ENCODE results near the gene NCF2.

NCF2 gene

DNA sequence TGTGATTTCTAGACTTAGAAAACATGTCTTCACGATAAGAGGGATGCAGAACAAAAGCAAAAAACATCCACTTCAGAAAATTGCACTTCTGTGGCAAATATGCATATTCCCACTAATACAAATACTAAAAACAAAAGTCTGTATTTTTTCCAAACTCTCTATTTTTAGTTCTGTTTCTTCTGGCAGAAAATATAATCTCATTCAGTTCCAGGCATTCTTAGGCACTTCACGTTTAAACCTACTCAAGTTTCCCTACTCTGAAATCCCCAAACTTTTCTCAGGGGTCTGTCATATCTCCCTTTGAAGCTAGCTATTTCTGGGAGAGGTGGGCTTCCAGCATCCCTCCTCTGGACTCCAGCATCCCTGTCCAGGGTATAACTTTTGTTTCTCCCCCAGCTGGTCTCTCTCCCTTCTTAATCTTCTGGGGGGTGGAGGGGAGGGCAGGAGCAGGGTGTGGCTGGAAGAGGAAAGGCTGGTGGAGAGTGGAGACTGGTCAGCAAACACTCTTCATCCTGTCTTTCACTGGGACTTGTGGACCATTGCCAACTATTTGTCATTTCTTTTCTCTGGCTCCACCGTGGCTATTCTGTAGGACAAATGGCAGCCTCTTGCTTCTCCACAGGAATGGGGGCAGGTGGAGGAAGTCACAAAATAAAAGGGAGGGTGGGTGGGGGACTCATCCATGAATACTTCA is 19.6 kb upstream of the NCF2 start:
- TF ChIP-seq, protein P1, sequence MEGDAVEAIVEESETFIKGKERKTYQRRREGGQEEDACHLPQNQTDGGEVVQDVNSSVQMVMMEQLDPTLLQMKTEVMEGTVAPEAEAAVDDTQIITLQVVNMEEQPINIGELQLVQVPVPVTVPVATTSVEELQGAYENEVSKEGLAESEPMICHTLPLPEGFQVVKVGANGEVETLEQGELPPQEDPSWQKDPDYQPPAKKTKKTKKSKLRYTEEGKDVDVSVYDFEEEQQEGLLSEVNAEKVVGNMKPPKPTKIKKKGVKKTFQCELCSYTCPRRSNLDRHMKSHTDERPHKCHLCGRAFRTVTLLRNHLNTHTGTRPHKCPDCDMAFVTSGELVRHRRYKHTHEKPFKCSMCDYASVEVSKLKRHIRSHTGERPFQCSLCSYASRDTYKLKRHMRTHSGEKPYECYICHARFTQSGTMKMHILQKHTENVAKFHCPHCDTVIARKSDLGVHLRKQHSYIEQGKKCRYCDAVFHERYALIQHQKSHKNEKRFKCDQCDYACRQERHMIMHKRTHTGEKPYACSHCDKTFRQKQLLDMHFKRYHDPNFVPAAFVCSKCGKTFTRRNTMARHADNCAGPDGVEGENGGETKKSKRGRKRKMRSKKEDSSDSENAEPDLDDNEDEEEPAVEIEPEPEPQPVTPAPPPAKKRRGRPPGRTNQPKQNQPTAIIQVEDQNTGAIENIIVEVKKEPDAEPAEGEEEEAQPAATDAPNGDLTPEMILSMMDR (conservative IDR thresholded peaks at IDR 0.05; ENCODE audit: low read depth, low read length), result no peak
- H3K4me3 ChIP-seq (ENCODE audit: low read length), result no peak overlapping the region
- DNase-seq (ENCODE audit: low read depth), result no peak

DNA sequence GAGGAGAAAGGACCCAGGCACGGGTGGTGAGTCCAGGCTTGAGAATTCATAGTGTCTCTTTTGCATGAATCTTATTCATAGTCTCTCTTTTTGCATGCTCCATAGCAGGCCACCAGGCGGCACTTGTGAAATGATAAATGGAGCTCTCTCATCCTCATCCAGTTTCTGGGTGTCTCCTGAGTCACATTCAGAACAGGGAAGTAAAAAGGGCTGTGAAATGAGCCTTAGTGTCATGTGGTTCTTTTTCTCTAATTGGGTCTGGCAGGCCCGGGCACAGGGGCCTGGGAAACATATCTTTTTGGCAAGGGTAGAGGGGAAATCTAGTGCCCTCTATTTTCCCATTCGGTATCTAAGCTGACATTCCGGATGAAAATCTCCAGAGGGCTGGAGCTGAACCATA is 19.1 kb upstream of the NCF2 start:
- TF ChIP-seq, protein P1 (conservative IDR thresholded peaks at IDR 0.05; ENCODE audit: low read depth, low read length), result peak; percentile 44
- H3K4me3 ChIP-seq (ENCODE audit: low read length), result no peak overlapping the region
- DNase-seq (ENCODE audit: low read depth), result no peak

DNA sequence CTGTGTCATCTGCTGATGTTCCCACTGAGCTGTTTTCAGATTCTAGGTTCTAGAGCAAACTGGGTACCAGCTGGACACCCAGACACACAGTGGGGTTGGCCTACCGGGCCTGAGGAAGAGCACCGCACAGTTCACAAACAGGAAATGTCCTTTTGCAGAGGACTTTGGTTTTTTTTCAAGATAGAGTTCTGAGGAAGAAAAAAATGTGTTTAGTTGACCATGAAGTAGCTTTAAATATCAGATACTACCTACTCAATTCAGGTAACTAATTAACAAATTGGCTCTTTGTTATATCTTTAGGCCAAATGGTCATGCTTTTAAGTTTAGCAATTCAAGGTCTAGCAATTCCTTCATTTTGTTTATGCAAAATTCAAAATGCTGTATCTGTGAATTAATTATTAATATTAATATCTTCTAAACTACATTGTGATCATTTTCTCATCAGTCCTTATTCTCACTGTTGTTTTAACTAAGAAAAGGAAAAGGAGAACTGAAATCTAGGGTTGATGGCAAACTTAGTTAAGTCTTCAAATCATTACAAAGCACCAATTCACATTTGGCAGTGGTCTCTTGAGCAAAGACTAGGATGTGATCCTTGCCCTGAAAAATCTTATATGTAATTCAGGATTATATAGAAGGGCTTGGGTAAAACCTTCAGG is 17.2 kb upstream of the NCF2 start:
- no peak for DNase-seq (ENCODE audit: low read depth)
- TF ChIP-seq, protein P1 (conservative IDR thresholded peaks at IDR 0.05; ENCODE audit: low read depth, low read length), result no peak
- no peak overlapping the region for H3K4me3 ChIP-seq (ENCODE audit: low read length)

DNA sequence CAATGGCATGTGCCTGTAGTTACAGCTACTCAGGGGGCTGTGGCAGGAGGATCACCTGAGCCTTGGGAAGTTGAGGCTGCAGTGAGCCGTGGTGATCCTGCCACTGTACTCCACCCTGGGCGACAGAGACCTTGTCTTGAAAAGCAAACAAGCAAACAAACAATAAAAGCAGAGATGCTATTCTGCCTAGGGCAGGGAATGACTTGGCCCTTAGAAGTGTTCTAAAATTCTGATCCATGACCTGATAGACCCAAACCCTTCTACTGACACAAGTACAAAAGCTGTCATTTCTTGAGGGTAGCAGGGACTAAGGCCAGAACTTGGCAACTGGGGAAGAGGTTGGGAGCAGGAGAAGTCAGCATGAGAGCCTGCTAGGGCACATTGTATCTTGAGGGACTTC is 15.6 kb upstream of the NCF2 start:
- no peak for DNase-seq (ENCODE audit: low read depth)
- TF ChIP-seq, protein P1 (conservative IDR thresholded peaks at IDR 0.05; ENCODE audit: low read depth, low read length), result no peak
- H3K4me3 ChIP-seq (ENCODE audit: low read length), result no peak overlapping the region

DNA sequence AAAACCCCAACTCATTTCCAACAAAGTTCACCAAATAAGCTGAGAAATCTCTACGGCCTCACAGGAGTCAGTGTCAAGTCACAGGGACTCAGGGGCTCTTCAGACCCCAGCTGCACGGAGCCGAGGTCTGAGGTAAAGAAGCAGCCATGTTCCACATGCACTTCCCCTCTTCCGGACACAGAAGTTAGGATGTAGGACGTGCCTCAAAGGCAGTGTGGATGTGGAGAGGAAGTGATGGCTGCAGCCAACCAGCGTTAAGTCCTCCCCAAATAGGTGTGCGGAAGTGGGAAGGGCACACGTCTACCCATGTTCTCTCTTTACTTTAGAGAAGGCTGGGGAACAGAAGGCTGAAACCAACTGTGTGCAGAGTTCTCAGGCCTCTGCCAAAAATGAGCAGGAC is 14.6 kb upstream of the NCF2 start:
- DNase-seq (ENCODE audit: low read depth), result no peak
- no peak overlapping the region for H3K4me3 ChIP-seq (ENCODE audit: low read length)
- TF ChIP-seq, protein P1 (conservative IDR thresholded peaks at IDR 0.05; ENCODE audit: low read depth, low read length), result no peak

DNA sequence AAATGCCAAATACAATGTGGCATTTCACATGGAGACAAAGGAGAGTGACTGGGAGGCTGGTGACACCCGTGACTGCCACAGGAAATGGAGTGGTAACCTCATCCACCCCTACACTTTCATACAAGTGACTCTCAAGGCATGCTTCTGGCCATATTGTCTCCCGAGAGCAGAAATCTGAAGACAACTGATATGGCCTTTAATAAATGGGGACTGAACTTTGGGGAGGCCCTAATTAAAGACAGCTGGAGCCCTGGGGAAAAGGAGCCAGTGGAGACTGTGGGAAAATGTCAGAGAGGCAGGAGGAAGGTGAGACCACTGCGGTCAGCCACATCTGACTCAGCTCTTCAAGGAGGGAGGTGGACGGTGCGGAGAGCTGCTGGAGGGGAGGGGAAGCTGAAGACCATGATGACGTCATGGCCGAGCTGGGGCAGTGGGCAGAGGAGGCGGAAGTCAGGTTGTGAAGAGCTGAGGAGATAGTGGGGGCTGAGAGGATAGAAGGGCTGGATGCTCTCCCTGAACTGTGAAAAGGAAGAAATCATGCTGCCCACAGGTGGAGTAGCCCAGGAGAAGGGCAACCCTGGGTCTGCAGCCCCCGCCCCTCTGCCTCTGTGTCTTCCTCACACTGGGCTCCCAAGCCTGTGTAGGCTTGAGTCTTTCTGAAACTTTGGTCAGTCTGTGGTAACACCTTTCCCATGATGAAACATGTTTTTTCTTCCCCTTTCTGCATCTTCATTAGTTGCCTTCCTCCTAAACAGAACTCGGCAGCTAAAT is 14.0 kb upstream of the NCF2 start:
- TF ChIP-seq, protein P1 (conservative IDR thresholded peaks at IDR 0.05; ENCODE audit: low read depth, low read length), result no peak
- H3K4me3 ChIP-seq (ENCODE audit: low read length), result no peak overlapping the region
- no peak for DNase-seq (ENCODE audit: low read depth)

All from retinal pigment epithelial cell (primary cell).